ENCODE measurements around the gene AKR1C4.

AKR1C4 gene

GRCh38 chr10:5265139-5265538 is 68.5 kb downstream of the AKR1C4 start:
- DNase-seq: no peak

GRCh38 chr10:5266351-5266750 is 69.7 kb downstream of the AKR1C4 start:
- no peak for DNase-seq

- DNase-seq: no peak
Observed at GRCh38 chr10:5266804-5267203, 70.2 kb downstream of the AKR1C4 start.

- no peak for DNase-seq
Observed at GRCh38 chr10:5268234-5268633, 71.6 kb downstream of the AKR1C4 start.
